ENCODE measurements around the gene GRB2.
"Not testable (repeated sequence)": the region's sequence is repeated elsewhere in the genome, so short reads cannot be mapped to it uniquely, and the experiment has no call there.

The GRB2 gene

GRCh38 chr17:75405365-75406221 lies at the start of gene GRB2:
GRB2 (minus strand) TSS chr17:75405678; CDS start chr17:75393628, 12,050 bp downstream.
- peak; percentile 99 for DNase-seq (ENCODE audit: low spot score)

GRCh38 chr17:75454672-75455071 lies 49.2 kb upstream of the GRB2 start:
- DNase-seq (ENCODE audit: low spot score) = not testable (repeated sequence)

- no peak for DNase-seq (ENCODE audit: low spot score)
Measured at GRCh38 chr17:75454193-75454592, 48.7 kb upstream of the GRB2 start.

GRCh38 chr17:75450270-75450669 lies 44.8 kb upstream of the GRB2 start:
- no peak for DNase-seq (ENCODE audit: low spot score)

GRCh38 chr17:75447951-75448856 lies 42.7 kb upstream of the GRB2 start:
- no peak for DNase-seq (ENCODE audit: low spot score)

- not testable (repeated sequence) for DNase-seq (ENCODE audit: low spot score)
Measured at GRCh38 chr17:75445896-75446295, 40.4 kb upstream of the GRB2 start.

- no peak for DNase-seq (ENCODE audit: low spot score)
Measured at GRCh38 chr17:75445296-75445695, 39.8 kb upstream of the GRB2 start.

- no peak for DNase-seq (ENCODE audit: low spot score)
Measured at GRCh38 chr17:75442168-75443103, 37.0 kb upstream of the GRB2 start.

- no peak for DNase-seq (ENCODE audit: low spot score)
Measured at GRCh38 chr17:75440738-75441448, 35.4 kb upstream of the GRB2 start.

GRCh38 chr17:75439287-75439686 lies 33.8 kb upstream of the GRB2 start:
- no peak for DNase-seq (ENCODE audit: low spot score)

- DNase-seq (ENCODE audit: low spot score) = not testable (repeated sequence)
Measured at GRCh38 chr17:75437404-75437803, 31.9 kb upstream of the GRB2 start.

GRCh38 chr17:75434433-75434832 lies 29.0 kb upstream of the GRB2 start:
- not testable (repeated sequence) for DNase-seq (ENCODE audit: low spot score)

- no peak for DNase-seq (ENCODE audit: low spot score)
Measured at GRCh38 chr17:75433218-75433783, 27.8 kb upstream of the GRB2 start.

GRCh38 chr17:75430159-75430974 lies 24.9 kb upstream of the GRB2 start:
- no peak for DNase-seq (ENCODE audit: low spot score)

- DNase-seq (ENCODE audit: low spot score) = no peak
Measured at GRCh38 chr17:75428543-75429469, 23.3 kb upstream of the GRB2 start.

GRCh38 chr17:75418531-75418930 lies 13.1 kb upstream of the GRB2 start:
- no peak for DNase-seq (ENCODE audit: low spot score)

- DNase-seq (ENCODE audit: low spot score) = no peak
Measured at GRCh38 chr17:75417054-75417580, 11.6 kb upstream of the GRB2 start.

GRCh38 chr17:75416006-75416405 lies 10.5 kb upstream of the GRB2 start:
- DNase-seq (ENCODE audit: low spot score) = no peak

Measured in COLO829 (cell line).